HCT116 (cell line): Measurements from ENCODE around the gene MAP3K20. TPM values are rescaled to one million over a fixed set of nuclear protein-coding genes. Genes with fewer than 3 reads are reported as not detected.

Source experiments
- ATAC-seq: fragments of 200-7000 bp; cut with Tn5 transposase; 2 replicates; pipeline ENCODE4 v1.9.1; 2020; ENCODE audit warnings: mild to moderate bottlenecking, moderate library complexity
- BruUV-seq: library from RNA; stranded (reverse); fragments of 400-500 nt; replicated peaks from 2 replicates; lab custom pipeline; 2021; lab: Mats Ljungman, UMichigan
- CTCF ChIA-PET: fragments of 300-600 bp; sonication (Branson Sonifier 250); formaldehyde crosslinking; loops from one replicate; lab custom pipeline; 2021; ENCODE audit warnings: antibody characterized with exemption; lab: Charles Lee
- POLR2A ChIA-PET: fragments of 300-600, 350-600 bp; sonication (Branson Sonifier 250); formaldehyde crosslinking; loops from one replicate; lab custom pipeline; 2021; ENCODE audit warnings: antibody characterized with exemption; lab: Charles Lee
- RAD21 ChIA-PET, 2 experiments: fragments of 300-600 bp; sonication (Branson Sonifier 250); formaldehyde crosslinking; loops; one replicate each; lab custom pipeline; 2023; ENCODE audit warnings: low total read pairs in 2 of 2; ENCODE audit not compliant: uncharacterized antibody in 2 of 2, unreplicated experiment in 2 of 2, low non-redundant PET in 1 of 2; lab: Charles Lee
- DNase-seq: peaks from one replicate; pipeline ENCODE4 v3.0.0-alpha.2; 2010; ENCODE audit warnings: low read depth, low spot score
- H2AFZ ChIP-seq: fragments of 200-600 bp; shearing (Covaris generic), sonication (generic); 2 replicates; pipeline ENCODE4 v1.6.1; 2017; ENCODE audit warnings: low read depth, mixed run types, mixed read lengths, antibody characterized with exemption, low read length; ENCODE audit not compliant: poor library complexity, severe bottlenecking
- H3K27ac ChIP-seq: 2 replicates; pipeline ENCODE4 v1.5.1; 2012; ENCODE audit warnings: low read depth, low read length
- H3K27me3 ChIP-seq: fragments of 200-600 bp; sonication (generic); 2 replicates; pipeline ENCODE4 v1.6.1; 2016; ENCODE audit warnings: mixed run types, low read length, mixed read lengths; ENCODE audit not compliant: insufficient read depth
- H3K36me3 ChIP-seq, 2 experiments: fragments of 200-500 bp in 1 of 2; fragments of 200-600 bp in 1 of 2; sonication (Bioruptor generic) in 1 of 2; sonication (generic) in 1 of 2; 2 replicates each; pipeline versions ENCODE4 v1.5.1 to v1.6.1; 2014 to 2016; ENCODE audit warnings: low read length in 2 of 2, inconsistent platforms in 1 of 2, mixed read lengths in 1 of 2, mixed run types in 1 of 2; ENCODE audit not compliant: insufficient read depth in 2 of 2, control insufficient read depth in 1 of 2
- H3K4me1 ChIP-seq, 2 experiments: fragments of 200-600 bp in 1 of 2; sonication (generic) in 1 of 2; 2 replicates each; pipeline versions ENCODE4 v1.5.1 to v1.6.1; 2012 to 2017; ENCODE audit warnings: low read length in 2 of 2, inconsistent platforms in 1 of 2, mild to moderate bottlenecking in 1 of 2, mixed read lengths in 1 of 2, mixed run types in 1 of 2, moderate library complexity in 1 of 2; ENCODE audit not compliant: insufficient read depth in 2 of 2, control insufficient read depth in 1 of 2
- H3K4me2 ChIP-seq: fragments of 200-600 bp; sonication (generic); 2 replicates; pipeline ENCODE4 v1.6.1; 2017; ENCODE audit warnings: mixed run types, low read length, mixed read lengths
- H3K4me3 ChIP-seq, 2 experiments: fragments of 200-600 bp in 1 of 2; sonication (generic) in 1 of 2; replicated peaks in 1 of 2; 2 replicates each; pipeline ENCODE4 v1.5.1; 2011 to 2016; ENCODE audit warnings: low read length in 2 of 2, control low read depth in 1 of 2, low read depth in 1 of 2, mild to moderate bottlenecking in 1 of 2, mixed read lengths in 1 of 2, mixed run types in 1 of 2
- H3K79me2 ChIP-seq: fragments of 200-600 bp; sonication (generic); 2 replicates; pipeline ENCODE4 v1.6.1; 2017; ENCODE audit warnings: mild to moderate bottlenecking, mixed run types, low read length, moderate library complexity, mixed read lengths; ENCODE audit not compliant: insufficient read depth
- H3K9ac ChIP-seq: fragments of 200-600 bp; sonication (generic); 2 replicates; pipeline ENCODE4 v1.6.1; 2016; ENCODE audit warnings: low read length, mixed read lengths
- H3K9me2 ChIP-seq: fragments of 200-600 bp; sonication (generic), shearing (Covaris generic); 2 replicates; pipeline ENCODE4 v1.6.1; 2017; ENCODE audit warnings: mixed run types, mild to moderate bottlenecking, moderate library complexity; ENCODE audit not compliant: insufficient read depth
- H3K9me3 ChIP-seq, 2 experiments: fragments of 200-500 bp in 1 of 2; fragments of 200-600 bp in 1 of 2; sonication (Bioruptor generic) in 1 of 2; sonication (generic) in 1 of 2; 2 replicates each; pipeline ENCODE4 v1.6.1; 2014 to 2017; ENCODE audit warnings: low read length in 2 of 2, mixed read lengths in 2 of 2, inconsistent platforms in 1 of 2, low read depth in 1 of 2, mild to moderate bottlenecking in 1 of 2, mixed run types in 1 of 2, moderate library complexity in 1 of 2; ENCODE audit not compliant: control insufficient read depth in 1 of 2, insufficient read depth in 1 of 2
- H4K20me1 ChIP-seq: fragments of 200-600 bp; sonication (generic), shearing (Covaris generic); 2 replicates; pipeline ENCODE4 v1.6.1; 2017; ENCODE audit warnings: mixed run types, mild to moderate bottlenecking, moderate library complexity; ENCODE audit not compliant: insufficient read depth
- CBX3 ChIP-seq: IDR thresholded peaks from 2 replicates; pipeline ENCODE4 v1.6.1; 2012; ENCODE audit warnings: low read depth
- ELF1 ChIP-seq: IDR thresholded peaks from 2 replicates; pipeline ENCODE4 v1.6.1; 2012; ENCODE audit warnings: low read depth, borderline replicate concordance
- EZH2 ChIP-seq: fragments of 200-600 bp; sonication (generic); IDR thresholded peaks from 2 replicates; pipeline ENCODE4 v1.6.1; 2017; ENCODE audit warnings: antibody characterized with exemption, mixed run types
- EZH2phosphoT487 ChIP-seq: fragments of 200-600 bp; IDR thresholded peaks from 2 replicates; pipeline ENCODE4 v1.6.1; 2018; ENCODE audit warnings: antibody characterized with exemption, borderline replicate concordance
- FOSL1 ChIP-seq: IDR thresholded peaks from 2 replicates; pipeline ENCODE4 v1.6.1; 2012; ENCODE audit warnings: low read depth
- JUND ChIP-seq: IDR thresholded peaks from 2 replicates; pipeline ENCODE4 v1.6.1; 2012
- POLR2A ChIP-seq: IDR thresholded peaks from 2 replicates; pipeline ENCODE4 v1.7.0; 2011; ENCODE audit warnings: borderline replicate concordance; ENCODE audit not compliant: insufficient read depth, insufficient read length; ENCODE audit errors: extremely low read depth
- RAD21 ChIP-seq: IDR thresholded peaks from 2 replicates; pipeline ENCODE4 v1.6.1; 2012; ENCODE audit warnings: low read depth, mild to moderate bottlenecking
- SP1 ChIP-seq: IDR thresholded peaks from 2 replicates; pipeline ENCODE4 v1.6.1; 2012; ENCODE audit warnings: low read depth
- TCF7L2 ChIP-seq: IDR thresholded peaks from 2 replicates; pipeline ENCODE4 v1.7.0; 2011; ENCODE audit warnings: borderline replicate concordance, inconsistent platforms; ENCODE audit not compliant: insufficient read depth, insufficient read length; ENCODE audit errors: extremely low read depth
- YY1 ChIP-seq: IDR thresholded peaks from 2 replicates; pipeline ENCODE4 v1.6.1; 2011; ENCODE audit warnings: low read length, low read depth, moderate library complexity, mild to moderate bottlenecking; ENCODE audit not compliant: insufficient replicate concordance; ENCODE audit errors: extremely low read depth
- ZNF274 ChIP-seq: fragments of 200-500 bp; sonication (Bioruptor generic); IDR thresholded peaks from 2 replicates; pipeline ENCODE4 v1.6.1; 2014; ENCODE audit warnings: mild to moderate bottlenecking, low read depth, low read length, inconsistent platforms
- intact Hi-C: fragments of 100-400 bp; cut with micrococcal nuclease; formaldehyde crosslinking; loops from 2 replicates; pipeline ENCODE4 v1.10.0; 2022
- total RNA-seq: library from RNA; stranded (reverse); gene quantifications from one replicate; pipeline ENCODE4 v1.2.1, GENCODE V29; 2021; ENCODE audit not compliant: unreplicated experiment
- TF ChIP-seq, protein P1 (sequence below): IDR thresholded peaks from 2 replicates; pipeline ENCODE4 v1.6.1; 2011; ENCODE audit warnings: mild to moderate bottlenecking, low read length, moderate library complexity; ENCODE audit not compliant: insufficient replicate concordance; ENCODE audit errors: extremely low read depth
- TF ChIP-seq, protein P2 (sequence below): IDR thresholded peaks from 2 replicates; pipeline ENCODE4 v1.6.1; 2012; ENCODE audit warnings: low read depth
- TF ChIP-seq, protein P3 (sequence below), 3 experiments: fragments of 200-600 bp in 1 of 3; sonication (generic) in 1 of 3; IDR thresholded peaks in 2 of 3; conservative IDR thresholded peaks in 1 of 3; 2 replicates each; pipeline ENCODE4 v1.5.1; 2012 to 2017; ENCODE audit warnings: low read depth in 2 of 3, low read length in 2 of 3, antibody characterized with exemption in 1 of 3, borderline replicate concordance in 1 of 3, control low read depth in 1 of 3, mild to moderate bottlenecking in 1 of 3, mixed read lengths in 1 of 3, mixed run types in 1 of 3, moderate library complexity in 1 of 3; ENCODE audit not compliant: insufficient read depth in 1 of 3
- TF ChIP-seq, protein P4 (sequence below): IDR thresholded peaks from 2 replicates; pipeline ENCODE4 v1.6.1; 2012
- TF ChIP-seq, protein P5 (sequence below): IDR thresholded peaks from 2 replicates; pipeline ENCODE4 v1.6.1; 2012

The MAP3K20 gene
- total RNA-seq, 1 experiment from 2014 or later = 40.0 TPM

DNA sequence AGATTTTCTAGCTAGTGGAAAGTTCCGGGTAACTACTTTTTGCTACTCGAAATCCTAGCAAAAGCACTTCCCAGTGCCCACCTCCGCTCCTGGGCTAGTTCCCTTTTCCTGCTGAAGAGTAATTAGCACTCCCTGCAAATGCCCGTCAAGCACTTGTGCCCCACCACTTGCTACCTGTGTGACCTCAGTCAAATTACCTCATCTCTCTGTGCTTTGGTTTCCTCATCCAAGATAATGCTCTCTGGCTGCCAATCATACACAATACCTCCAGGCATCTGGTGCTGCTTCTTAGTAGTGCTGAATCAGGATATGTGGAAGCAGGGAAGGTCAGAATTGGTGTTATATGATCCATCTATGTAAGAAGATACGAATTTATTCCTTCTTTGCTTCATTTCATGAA, 176.9 kb downstream of the MAP3K20 start:
- Histone ChIP-seq H3K79me2 (no peaks in the 10 kb centered on the region), H3K9ac (no peak overlapping the region), H3K36me3 (no peaks in the 10 kb centered on the region), H3K9me3 (no peaks in the 10 kb centered on the region), H2AFZ (no peak overlapping the region), H3K4me3 (no peak overlapping the region), H3K9me2 (no peaks in the 10 kb centered on the region), H4K20me1 (no peaks in the 10 kb centered on the region), H3K27me3 (no peaks in the 10 kb centered on the region), H3K4me1 (no peaks in the 10 kb centered on the region), H3K4me2 (no peak overlapping the region), H3K27ac (no peak overlapping the region)
- no peak for TF ChIP-seq ELF1
- no peak for TF ChIP-seq YY1
- no peak for TF ChIP-seq RAD21
- TF ChIP-seq, protein P1, sequence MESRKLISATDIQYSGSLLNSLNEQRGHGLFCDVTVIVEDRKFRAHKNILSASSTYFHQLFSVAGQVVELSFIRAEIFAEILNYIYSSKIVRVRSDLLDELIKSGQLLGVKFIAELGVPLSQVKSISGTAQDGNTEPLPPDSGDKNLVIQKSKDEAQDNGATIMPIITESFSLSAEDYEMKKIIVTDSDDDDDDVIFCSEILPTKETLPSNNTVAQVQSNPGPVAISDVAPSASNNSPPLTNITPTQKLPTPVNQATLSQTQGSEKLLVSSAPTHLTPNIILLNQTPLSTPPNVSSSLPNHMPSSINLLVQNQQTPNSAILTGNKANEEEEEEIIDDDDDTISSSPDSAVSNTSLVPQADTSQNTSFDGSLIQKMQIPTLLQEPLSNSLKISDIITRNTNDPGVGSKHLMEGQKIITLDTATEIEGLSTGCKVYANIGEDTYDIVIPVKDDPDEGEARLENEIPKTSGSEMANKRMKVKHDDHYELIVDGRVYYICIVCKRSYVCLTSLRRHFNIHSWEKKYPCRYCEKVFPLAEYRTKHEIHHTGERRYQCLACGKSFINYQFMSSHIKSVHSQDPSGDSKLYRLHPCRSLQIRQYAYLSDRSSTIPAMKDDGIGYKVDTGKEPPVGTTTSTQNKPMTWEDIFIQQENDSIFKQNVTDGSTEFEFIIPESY = no peak
- no peak for TF ChIP-seq SP1
- TF ChIP-seq, protein P2, sequence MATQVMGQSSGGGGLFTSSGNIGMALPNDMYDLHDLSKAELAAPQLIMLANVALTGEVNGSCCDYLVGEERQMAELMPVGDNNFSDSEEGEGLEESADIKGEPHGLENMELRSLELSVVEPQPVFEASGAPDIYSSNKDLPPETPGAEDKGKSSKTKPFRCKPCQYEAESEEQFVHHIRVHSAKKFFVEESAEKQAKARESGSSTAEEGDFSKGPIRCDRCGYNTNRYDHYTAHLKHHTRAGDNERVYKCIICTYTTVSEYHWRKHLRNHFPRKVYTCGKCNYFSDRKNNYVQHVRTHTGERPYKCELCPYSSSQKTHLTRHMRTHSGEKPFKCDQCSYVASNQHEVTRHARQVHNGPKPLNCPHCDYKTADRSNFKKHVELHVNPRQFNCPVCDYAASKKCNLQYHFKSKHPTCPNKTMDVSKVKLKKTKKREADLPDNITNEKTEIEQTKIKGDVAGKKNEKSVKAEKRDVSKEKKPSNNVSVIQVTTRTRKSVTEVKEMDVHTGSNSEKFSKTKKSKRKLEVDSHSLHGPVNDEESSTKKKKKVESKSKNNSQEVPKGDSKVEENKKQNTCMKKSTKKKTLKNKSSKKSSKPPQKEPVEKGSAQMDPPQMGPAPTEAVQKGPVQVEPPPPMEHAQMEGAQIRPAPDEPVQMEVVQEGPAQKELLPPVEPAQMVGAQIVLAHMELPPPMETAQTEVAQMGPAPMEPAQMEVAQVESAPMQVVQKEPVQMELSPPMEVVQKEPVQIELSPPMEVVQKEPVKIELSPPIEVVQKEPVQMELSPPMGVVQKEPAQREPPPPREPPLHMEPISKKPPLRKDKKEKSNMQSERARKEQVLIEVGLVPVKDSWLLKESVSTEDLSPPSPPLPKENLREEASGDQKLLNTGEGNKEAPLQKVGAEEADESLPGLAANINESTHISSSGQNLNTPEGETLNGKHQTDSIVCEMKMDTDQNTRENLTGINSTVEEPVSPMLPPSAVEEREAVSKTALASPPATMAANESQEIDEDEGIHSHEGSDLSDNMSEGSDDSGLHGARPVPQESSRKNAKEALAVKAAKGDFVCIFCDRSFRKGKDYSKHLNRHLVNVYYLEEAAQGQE = no peak
- no peak for TF ChIP-seq ZNF274
- no peak for TF ChIP-seq EZH2
- TF ChIP-seq, protein P3, sequence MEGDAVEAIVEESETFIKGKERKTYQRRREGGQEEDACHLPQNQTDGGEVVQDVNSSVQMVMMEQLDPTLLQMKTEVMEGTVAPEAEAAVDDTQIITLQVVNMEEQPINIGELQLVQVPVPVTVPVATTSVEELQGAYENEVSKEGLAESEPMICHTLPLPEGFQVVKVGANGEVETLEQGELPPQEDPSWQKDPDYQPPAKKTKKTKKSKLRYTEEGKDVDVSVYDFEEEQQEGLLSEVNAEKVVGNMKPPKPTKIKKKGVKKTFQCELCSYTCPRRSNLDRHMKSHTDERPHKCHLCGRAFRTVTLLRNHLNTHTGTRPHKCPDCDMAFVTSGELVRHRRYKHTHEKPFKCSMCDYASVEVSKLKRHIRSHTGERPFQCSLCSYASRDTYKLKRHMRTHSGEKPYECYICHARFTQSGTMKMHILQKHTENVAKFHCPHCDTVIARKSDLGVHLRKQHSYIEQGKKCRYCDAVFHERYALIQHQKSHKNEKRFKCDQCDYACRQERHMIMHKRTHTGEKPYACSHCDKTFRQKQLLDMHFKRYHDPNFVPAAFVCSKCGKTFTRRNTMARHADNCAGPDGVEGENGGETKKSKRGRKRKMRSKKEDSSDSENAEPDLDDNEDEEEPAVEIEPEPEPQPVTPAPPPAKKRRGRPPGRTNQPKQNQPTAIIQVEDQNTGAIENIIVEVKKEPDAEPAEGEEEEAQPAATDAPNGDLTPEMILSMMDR (IDR thresholded peaks at IDR 0.05 in 2 of 3, conservative IDR thresholded peaks at IDR 0.05 in 1 of 3; ENCODE audit: borderline replicate concordance in 1 of 3, insufficient read depth in 1 of 3, low read depth in 2 of 3, low read length in 2 of 3) = no peak
- no peak for TF ChIP-seq EZH2phosphoT487
- TF ChIP-seq, protein P4, sequence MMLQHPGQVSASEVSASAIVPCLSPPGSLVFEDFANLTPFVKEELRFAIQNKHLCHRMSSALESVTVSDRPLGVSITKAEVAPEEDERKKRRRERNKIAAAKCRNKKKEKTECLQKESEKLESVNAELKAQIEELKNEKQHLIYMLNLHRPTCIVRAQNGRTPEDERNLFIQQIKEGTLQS = no peak
- no peak for TF ChIP-seq JUND
- TF ChIP-seq FOSL1 = no peak
- no peak for TF ChIP-seq TCF7L2
- no peak for TF ChIP-seq POLR2A
- no peak for TF ChIP-seq CBX3
- TF ChIP-seq, protein P5, sequence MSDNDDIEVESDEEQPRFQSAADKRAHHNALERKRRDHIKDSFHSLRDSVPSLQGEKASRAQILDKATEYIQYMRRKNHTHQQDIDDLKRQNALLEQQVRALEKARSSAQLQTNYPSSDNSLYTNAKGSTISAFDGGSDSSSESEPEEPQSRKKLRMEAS = no peak
- RAD21 ChIA-PET = no interaction called here
- BruUV-seq = no TSS peak
- POLR2A ChIA-PET = no interaction called here
- no peak for DNase-seq
- CTCF ChIA-PET = no interaction called here
- intact Hi-C loops = no loop called here
- ATAC-seq = no peak
